WTC11 (cell line): ENCODE measurements around the gene EEF1AKMT3. TPM values are rescaled to one million over a fixed set of nuclear protein-coding genes. Genes with fewer than 3 reads are reported as not detected.
A peak's percentile ranks its signal among the peaks of the same experiment; 100 is the strongest.

ENCODE experiments used
- ATF1 ChIP-seq: sonication (generic); formaldehyde crosslinking; IDR thresholded peaks from 2 replicates; pipeline ENCODE4 v1.8.1; 2023; ENCODE audit warnings: mild to moderate bottlenecking, moderate library complexity, missing genetic modification reagents
- CREM ChIP-seq: sonication (generic); formaldehyde crosslinking; IDR thresholded peaks from 2 replicates; pipeline ENCODE4 v1.8.1; 2022; ENCODE audit warnings: mild to moderate bottlenecking, missing genetic modification reagents, moderate library complexity
- EMX1 ChIP-seq: fragments of 250-450 bp; sonication (Bioruptor Pico); IDR thresholded peaks from 2 replicates; pipeline ENCODE4 v1.8.0; 2021; ENCODE audit warnings: mild to moderate bottlenecking
- FOXP1 ChIP-seq: sonication (generic); formaldehyde crosslinking; IDR thresholded peaks from 2 replicates; pipeline ENCODE4 v1.8.0; 2022; ENCODE audit warnings: missing genetic modification reagents, mild to moderate bottlenecking, moderate library complexity, borderline replicate concordance
- GRHL2 ChIP-seq: fragments of 250-450 bp; sonication (Bioruptor Pico); IDR thresholded peaks from 2 replicates; pipeline ENCODE4 v1.8.0; 2022; ENCODE audit warnings: mild to moderate bottlenecking, moderate library complexity; ENCODE audit not compliant: insufficient replicate concordance, severe bottlenecking
- KAT7 ChIP-seq: sonication (generic); formaldehyde crosslinking; IDR thresholded peaks from 2 replicates; pipeline ENCODE4 v1.8.1; 2023; ENCODE audit warnings: missing genetic modification reagents, mild to moderate bottlenecking, borderline replicate concordance
- NR1H2 ChIP-seq: sonication (generic); formaldehyde crosslinking; IDR thresholded peaks from 2 replicates; pipeline ENCODE4 v1.9.0; 2021; ENCODE audit warnings: mild to moderate bottlenecking, moderate library complexity, missing genetic modification reagents
- NR2C2 ChIP-seq: sonication (generic); formaldehyde crosslinking; IDR thresholded peaks from 2 replicates; pipeline ENCODE4 v1.8.0; 2022; ENCODE audit warnings: mild to moderate bottlenecking, missing genetic modification reagents
- RELA ChIP-seq: sonication (generic); formaldehyde crosslinking; IDR thresholded peaks from 2 replicates; pipeline ENCODE4 v1.8.1; 2022; ENCODE audit warnings: missing genetic modification reagents, mild to moderate bottlenecking, borderline replicate concordance
- TCF7 ChIP-seq: sonication (generic); formaldehyde crosslinking; IDR thresholded peaks from 2 replicates; pipeline ENCODE4 v1.8.0; 2022; ENCODE audit warnings: mild to moderate bottlenecking, low read depth, missing genetic modification reagents, moderate library complexity
- TEAD1 ChIP-seq: sonication (generic); formaldehyde crosslinking; IDR thresholded peaks from 2 replicates; pipeline ENCODE4 v1.8.0; 2022; ENCODE audit warnings: mild to moderate bottlenecking, missing genetic modification reagents
- ZNF263 ChIP-seq: sonication (generic); formaldehyde crosslinking; IDR thresholded peaks from 2 replicates; pipeline ENCODE4 v1.8.1; 2022; ENCODE audit warnings: low read depth, mild to moderate bottlenecking, moderate library complexity, missing genetic modification reagents
- ZNF317 ChIP-seq: sonication (generic); formaldehyde crosslinking; IDR thresholded peaks from 2 replicates; pipeline ENCODE4 v1.8.1; 2023; ENCODE audit warnings: low read depth, mild to moderate bottlenecking, moderate library complexity, missing genetic modification reagents, borderline replicate concordance
- ZNF396 ChIP-seq: fragments of 250-450 bp; sonication (Bioruptor Pico); IDR thresholded peaks from 2 replicates; pipeline ENCODE4 v1.8.0; 2021; ENCODE audit warnings: mild to moderate bottlenecking, moderate library complexity, borderline replicate concordance
- total RNA-seq: library from RNA; stranded (reverse); gene quantifications from 3 replicates; pipeline ENCODE4 v1.2.3, GENCODE V29; 2021
- TF ChIP-seq, protein P1 (sequence below): sonication (generic); formaldehyde crosslinking; IDR thresholded peaks from 2 replicates; pipeline ENCODE4 v1.8.1; 2023; ENCODE audit warnings: mild to moderate bottlenecking, missing genetic modification reagents, moderate library complexity
- TF ChIP-seq, protein P2 (sequence below): fragments of 250-450 bp; sonication (Bioruptor Pico); IDR thresholded peaks from 2 replicates; pipeline ENCODE4 v1.9.0; 2021; ENCODE audit warnings: mild to moderate bottlenecking
- TF ChIP-seq, protein P3 (sequence below): sonication (generic); formaldehyde crosslinking; IDR thresholded peaks from 2 replicates; pipeline ENCODE4 v1.8.0; 2022; ENCODE audit warnings: mild to moderate bottlenecking, missing genetic modification reagents
- TF ChIP-seq, protein P4 (sequence below): sonication (generic); formaldehyde crosslinking; IDR thresholded peaks from 2 replicates; pipeline ENCODE4 v1.8.1; 2023; ENCODE audit warnings: mild to moderate bottlenecking, moderate library complexity, missing genetic modification reagents
- TF ChIP-seq, protein P5 (sequence below): sonication (generic); formaldehyde crosslinking; IDR thresholded peaks from 2 replicates; pipeline ENCODE4 v1.8.0; 2022; ENCODE audit warnings: mild to moderate bottlenecking, missing genetic modification reagents
- TF ChIP-seq, protein P6 (sequence below): fragments of 250-450 bp; sonication (Bioruptor Pico); IDR thresholded peaks from 2 replicates; pipeline ENCODE4 v1.9.0; 2021; ENCODE audit warnings: mild to moderate bottlenecking, borderline replicate concordance
- TF ChIP-seq, protein P7 (sequence below): sonication (generic); formaldehyde crosslinking; conservative IDR thresholded peaks from 2 replicates; pipeline ENCODE4 v1.8.1; 2022; ENCODE audit warnings: mild to moderate bottlenecking, missing genetic modification reagents
- TF ChIP-seq, protein P8 (sequence below): fragments of 250-450 bp; sonication (Bioruptor Pico); IDR thresholded peaks from 2 replicates; pipeline ENCODE4 v1.9.0; 2021; ENCODE audit warnings: moderate library complexity, mild to moderate bottlenecking, inconsistent platforms, borderline replicate concordance
- TF ChIP-seq, protein P9 (sequence below): sonication (generic); formaldehyde crosslinking; IDR thresholded peaks from 2 replicates; pipeline ENCODE4 v1.8.0; 2023; ENCODE audit warnings: mild to moderate bottlenecking, missing genetic modification reagents

Gene EEF1AKMT3
- total RNA-seq, 1 experiment from 2014 or later, result 3.2 TPM

DNA sequence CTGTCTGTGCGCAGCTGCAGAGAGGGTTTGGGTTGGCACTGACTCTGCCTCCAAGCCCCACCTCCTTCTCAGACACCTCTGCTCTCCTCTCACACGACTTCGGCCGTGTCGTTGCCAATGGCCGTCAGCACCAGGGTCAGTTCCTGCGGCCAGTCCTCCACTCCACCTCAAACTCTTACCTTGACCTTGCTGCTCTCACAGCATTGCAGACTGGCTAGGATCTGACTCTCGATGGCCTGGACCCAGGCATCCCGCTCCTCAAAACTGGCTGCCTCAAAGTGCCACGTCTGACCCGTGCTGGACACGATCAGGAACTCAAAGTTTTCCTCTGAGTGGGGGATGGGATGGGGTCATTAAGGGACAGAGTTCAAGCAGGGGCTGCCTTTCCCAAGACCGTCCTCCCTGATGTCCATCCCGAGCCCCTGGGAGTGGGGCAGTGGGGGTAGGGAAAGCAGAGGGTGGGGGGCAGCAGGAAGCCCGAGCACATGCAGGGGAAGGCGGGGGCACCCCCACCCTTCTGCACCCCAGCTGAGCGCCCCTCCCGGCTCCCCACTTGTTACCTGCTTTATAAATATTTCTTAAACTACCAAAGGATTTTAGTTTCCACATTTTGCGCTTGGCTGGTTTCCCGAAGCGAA lies 44.5 kb upstream of the EEF1AKMT3 start (continued):
- TF ChIP-seq, protein P1, sequence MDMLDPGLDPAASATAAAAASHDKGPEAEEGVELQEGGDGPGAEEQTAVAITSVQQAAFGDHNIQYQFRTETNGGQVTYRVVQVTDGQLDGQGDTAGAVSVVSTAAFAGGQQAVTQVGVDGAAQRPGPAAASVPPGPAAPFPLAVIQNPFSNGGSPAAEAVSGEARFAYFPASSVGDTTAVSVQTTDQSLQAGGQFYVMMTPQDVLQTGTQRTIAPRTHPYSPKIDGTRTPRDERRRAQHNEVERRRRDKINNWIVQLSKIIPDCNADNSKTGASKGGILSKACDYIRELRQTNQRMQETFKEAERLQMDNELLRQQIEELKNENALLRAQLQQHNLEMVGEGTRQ (CRISPR knock-in tag), result no peak
- TF ChIP-seq ZNF396 (CRISPR knock-in tag) (no peak), ZNF317 (CRISPR knock-in tag) (no peak), ZNF263 (CRISPR knock-in tag) (no peak), CREM (CRISPR knock-in tag) (peak; percentile 42; the same call in 1 of the 2 replicates), RELA (CRISPR knock-in tag) (no peak), NR1H2 (no peak), EMX1 (CRISPR knock-in tag) (no peak), NR2C2 (CRISPR knock-in tag) (no peak), TEAD1 (CRISPR knock-in tag) (no peak), FOXP1 (no peak), GRHL2 (no peak), TCF7 (CRISPR knock-in tag) (no peak), ATF1 (CRISPR knock-in tag) (no peak), KAT7 (no peak)
- TF ChIP-seq, protein P2, sequence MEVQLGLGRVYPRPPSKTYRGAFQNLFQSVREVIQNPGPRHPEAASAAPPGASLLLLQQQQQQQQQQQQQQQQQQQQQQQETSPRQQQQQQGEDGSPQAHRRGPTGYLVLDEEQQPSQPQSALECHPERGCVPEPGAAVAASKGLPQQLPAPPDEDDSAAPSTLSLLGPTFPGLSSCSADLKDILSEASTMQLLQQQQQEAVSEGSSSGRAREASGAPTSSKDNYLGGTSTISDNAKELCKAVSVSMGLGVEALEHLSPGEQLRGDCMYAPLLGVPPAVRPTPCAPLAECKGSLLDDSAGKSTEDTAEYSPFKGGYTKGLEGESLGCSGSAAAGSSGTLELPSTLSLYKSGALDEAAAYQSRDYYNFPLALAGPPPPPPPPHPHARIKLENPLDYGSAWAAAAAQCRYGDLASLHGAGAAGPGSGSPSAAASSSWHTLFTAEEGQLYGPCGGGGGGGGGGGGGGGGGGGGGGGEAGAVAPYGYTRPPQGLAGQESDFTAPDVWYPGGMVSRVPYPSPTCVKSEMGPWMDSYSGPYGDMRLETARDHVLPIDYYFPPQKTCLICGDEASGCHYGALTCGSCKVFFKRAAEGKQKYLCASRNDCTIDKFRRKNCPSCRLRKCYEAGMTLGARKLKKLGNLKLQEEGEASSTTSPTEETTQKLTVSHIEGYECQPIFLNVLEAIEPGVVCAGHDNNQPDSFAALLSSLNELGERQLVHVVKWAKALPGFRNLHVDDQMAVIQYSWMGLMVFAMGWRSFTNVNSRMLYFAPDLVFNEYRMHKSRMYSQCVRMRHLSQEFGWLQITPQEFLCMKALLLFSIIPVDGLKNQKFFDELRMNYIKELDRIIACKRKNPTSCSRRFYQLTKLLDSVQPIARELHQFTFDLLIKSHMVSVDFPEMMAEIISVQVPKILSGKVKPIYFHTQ (CRISPR knock-in tag), result no peak
- TF ChIP-seq, protein P3, sequence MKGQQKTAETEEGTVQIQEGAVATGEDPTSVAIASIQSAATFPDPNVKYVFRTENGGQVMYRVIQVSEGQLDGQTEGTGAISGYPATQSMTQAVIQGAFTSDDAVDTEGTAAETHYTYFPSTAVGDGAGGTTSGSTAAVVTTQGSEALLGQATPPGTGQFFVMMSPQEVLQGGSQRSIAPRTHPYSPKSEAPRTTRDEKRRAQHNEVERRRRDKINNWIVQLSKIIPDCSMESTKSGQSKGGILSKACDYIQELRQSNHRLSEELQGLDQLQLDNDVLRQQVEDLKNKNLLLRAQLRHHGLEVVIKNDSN, result no peak
- TF ChIP-seq, protein P4, sequence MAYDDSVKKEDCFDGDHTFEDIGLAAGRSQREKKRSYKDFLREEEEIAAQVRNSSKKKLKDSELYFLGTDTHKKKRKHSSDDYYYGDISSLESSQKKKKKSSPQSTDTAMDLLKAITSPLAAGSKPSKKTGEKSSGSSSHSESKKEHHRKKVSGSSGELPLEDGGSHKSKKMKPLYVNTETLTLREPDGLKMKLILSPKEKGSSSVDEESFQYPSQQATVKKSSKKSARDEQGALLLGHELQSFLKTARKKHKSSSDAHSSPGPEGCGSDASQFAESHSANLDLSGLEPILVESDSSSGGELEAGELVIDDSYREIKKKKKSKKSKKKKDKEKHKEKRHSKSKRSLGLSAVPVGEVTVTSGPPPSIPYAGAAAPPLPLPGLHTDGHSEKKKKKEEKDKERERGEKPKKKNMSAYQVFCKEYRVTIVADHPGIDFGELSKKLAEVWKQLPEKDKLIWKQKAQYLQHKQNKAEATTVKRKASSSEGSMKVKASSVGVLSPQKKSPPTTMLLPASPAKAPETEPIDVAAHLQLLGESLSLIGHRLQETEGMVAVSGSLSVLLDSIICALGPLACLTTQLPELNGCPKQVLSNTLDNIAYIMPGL (CRISPR knock-in tag), result no peak
- TF ChIP-seq, protein P5, sequence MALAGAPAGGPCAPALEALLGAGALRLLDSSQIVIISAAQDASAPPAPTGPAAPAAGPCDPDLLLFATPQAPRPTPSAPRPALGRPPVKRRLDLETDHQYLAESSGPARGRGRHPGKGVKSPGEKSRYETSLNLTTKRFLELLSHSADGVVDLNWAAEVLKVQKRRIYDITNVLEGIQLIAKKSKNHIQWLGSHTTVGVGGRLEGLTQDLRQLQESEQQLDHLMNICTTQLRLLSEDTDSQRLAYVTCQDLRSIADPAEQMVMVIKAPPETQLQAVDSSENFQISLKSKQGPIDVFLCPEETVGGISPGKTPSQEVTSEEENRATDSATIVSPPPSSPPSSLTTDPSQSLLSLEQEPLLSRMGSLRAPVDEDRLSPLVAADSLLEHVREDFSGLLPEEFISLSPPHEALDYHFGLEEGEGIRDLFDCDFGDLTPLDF (CRISPR knock-in tag), result no peak
- TF ChIP-seq, protein P6, sequence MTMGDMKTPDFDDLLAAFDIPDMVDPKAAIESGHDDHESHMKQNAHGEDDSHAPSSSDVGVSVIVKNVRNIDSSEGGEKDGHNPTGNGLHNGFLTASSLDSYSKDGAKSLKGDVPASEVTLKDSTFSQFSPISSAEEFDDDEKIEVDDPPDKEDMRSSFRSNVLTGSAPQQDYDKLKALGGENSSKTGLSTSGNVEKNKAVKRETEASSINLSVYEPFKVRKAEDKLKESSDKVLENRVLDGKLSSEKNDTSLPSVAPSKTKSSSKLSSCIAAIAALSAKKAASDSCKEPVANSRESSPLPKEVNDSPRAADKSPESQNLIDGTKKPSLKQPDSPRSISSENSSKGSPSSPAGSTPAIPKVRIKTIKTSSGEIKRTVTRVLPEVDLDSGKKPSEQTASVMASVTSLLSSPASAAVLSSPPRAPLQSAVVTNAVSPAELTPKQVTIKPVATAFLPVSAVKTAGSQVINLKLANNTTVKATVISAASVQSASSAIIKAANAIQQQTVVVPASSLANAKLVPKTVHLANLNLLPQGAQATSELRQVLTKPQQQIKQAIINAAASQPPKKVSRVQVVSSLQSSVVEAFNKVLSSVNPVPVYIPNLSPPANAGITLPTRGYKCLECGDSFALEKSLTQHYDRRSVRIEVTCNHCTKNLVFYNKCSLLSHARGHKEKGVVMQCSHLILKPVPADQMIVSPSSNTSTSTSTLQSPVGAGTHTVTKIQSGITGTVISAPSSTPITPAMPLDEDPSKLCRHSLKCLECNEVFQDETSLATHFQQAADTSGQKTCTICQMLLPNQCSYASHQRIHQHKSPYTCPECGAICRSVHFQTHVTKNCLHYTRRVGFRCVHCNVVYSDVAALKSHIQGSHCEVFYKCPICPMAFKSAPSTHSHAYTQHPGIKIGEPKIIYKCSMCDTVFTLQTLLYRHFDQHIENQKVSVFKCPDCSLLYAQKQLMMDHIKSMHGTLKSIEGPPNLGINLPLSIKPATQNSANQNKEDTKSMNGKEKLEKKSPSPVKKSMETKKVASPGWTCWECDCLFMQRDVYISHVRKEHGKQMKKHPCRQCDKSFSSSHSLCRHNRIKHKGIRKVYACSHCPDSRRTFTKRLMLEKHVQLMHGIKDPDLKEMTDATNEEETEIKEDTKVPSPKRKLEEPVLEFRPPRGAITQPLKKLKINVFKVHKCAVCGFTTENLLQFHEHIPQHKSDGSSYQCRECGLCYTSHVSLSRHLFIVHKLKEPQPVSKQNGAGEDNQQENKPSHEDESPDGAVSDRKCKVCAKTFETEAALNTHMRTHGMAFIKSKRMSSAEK (CRISPR knock-in tag), result no peak
- TF ChIP-seq, protein P7, sequence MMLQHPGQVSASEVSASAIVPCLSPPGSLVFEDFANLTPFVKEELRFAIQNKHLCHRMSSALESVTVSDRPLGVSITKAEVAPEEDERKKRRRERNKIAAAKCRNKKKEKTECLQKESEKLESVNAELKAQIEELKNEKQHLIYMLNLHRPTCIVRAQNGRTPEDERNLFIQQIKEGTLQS (CRISPR knock-in tag), result no peak
- TF ChIP-seq, protein P8, sequence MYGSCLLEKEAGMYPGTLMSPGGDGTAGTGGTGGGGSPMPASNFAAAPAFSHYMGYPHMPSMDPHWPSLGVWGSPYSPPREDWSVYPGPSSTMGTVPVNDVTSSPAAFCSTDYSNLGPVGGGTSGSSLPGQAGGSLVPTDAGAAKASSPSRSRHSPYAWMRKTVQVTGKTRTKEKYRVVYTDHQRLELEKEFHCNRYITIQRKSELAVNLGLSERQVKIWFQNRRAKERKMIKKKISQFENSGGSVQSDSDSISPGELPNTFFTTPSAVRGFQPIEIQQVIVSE, result no peak
- TF ChIP-seq, protein P9, sequence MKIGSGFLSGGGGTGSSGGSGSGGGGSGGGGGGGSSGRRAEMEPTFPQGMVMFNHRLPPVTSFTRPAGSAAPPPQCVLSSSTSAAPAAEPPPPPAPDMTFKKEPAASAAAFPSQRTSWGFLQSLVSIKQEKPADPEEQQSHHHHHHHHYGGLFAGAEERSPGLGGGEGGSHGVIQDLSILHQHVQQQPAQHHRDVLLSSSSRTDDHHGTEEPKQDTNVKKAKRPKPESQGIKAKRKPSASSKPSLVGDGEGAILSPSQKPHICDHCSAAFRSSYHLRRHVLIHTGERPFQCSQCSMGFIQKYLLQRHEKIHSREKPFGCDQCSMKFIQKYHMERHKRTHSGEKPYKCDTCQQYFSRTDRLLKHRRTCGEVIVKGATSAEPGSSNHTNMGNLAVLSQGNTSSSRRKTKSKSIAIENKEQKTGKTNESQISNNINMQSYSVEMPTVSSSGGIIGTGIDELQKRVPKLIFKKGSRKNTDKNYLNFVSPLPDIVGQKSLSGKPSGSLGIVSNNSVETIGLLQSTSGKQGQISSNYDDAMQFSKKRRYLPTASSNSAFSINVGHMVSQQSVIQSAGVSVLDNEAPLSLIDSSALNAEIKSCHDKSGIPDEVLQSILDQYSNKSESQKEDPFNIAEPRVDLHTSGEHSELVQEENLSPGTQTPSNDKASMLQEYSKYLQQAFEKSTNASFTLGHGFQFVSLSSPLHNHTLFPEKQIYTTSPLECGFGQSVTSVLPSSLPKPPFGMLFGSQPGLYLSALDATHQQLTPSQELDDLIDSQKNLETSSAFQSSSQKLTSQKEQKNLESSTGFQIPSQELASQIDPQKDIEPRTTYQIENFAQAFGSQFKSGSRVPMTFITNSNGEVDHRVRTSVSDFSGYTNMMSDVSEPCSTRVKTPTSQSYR (CRISPR knock-in tag), result 0 out of 2 replicates have a peak, but pooled peaks have one; percentile 48
